Progenitor cell of endocrine pancreas (in vitro differentiated cells): ENCODE measurements around the gene JKAMP. TPM values are rescaled to one million over a fixed set of nuclear protein-coding genes. Genes with fewer than 3 reads are reported as not detected.
"Not testable (repeated sequence)": the region's sequence is repeated elsewhere in the genome, so short reads cannot be mapped to it uniquely, and the experiment has no call there.

Experiments used
- DNase-seq: peaks from one replicate; pipeline ENCODE4 v3.0.0; 2021; ENCODE audit warnings: low spot score; ENCODE audit not compliant: unreplicated experiment
- H3K27ac Mint-ChIP-seq: 2 replicates; pipeline ENCODE4 v1.8.0; 2021; ENCODE audit warnings: mild to moderate bottlenecking, moderate library complexity, mixed read lengths
- H3K27me3 Mint-ChIP-seq: 2 replicates; pipeline ENCODE4 v1.8.0; 2021; ENCODE audit warnings: mixed read lengths
- H3K36me3 Mint-ChIP-seq: 2 replicates; pipeline ENCODE4 v1.8.0; 2022; ENCODE audit warnings: mixed read lengths; ENCODE audit not compliant: insufficient read depth
- H3K4me1 Mint-ChIP-seq: 2 replicates; pipeline ENCODE4 v1.8.0; 2021; ENCODE audit warnings: low read depth, mixed read lengths
- H3K4me3 Mint-ChIP-seq: 2 replicates; pipeline ENCODE4 v1.8.0; 2021; ENCODE audit warnings: low read depth, mild to moderate bottlenecking, moderate library complexity, mixed read lengths
- H3K9me3 Mint-ChIP-seq: 2 replicates; pipeline ENCODE4 v1.8.0; 2021; ENCODE audit warnings: low read depth, mixed read lengths
- CTCF ChIP-seq: fragments of 200-600 bp; sonication (generic); IDR thresholded peaks from one replicate; pipeline ENCODE4 v1.5.0; 2021; ENCODE audit warnings: antibody characterized with exemption, mild to moderate bottlenecking; ENCODE audit not compliant: unreplicated experiment
- long read RNA-seq: library from polyadenylated mRNA; unstranded; transcript quantifications from one replicate; pipeline ENCODE4 v2.0.0, GENCODE V29; 2020
- total RNA-seq: library from RNA; stranded (reverse); gene quantifications from 2 replicates; pipeline ENCODE4 v1.2.1, GENCODE V29; 2021

Gene JKAMP
- total RNA-seq = 55.2 and 56.2 TPM in 2 replicates
- long read RNA-seq, transcript JKAMP-207 (7 exons, 2,137 nt) = minor isoform, 10 of 282 reads
- long read RNA-seq, transcript JKAMP-214 (6 exons, 2,302 nt) = minor isoform, 9 of 282 reads
- long read RNA-seq, transcript JKAMP-201 (7 exons, 1,726 nt) = major isoform, 158 of 282 reads
- long read RNA-seq, transcript JKAMP-203 (7 exons, 1,636 nt) = minor isoform, 58 of 282 reads
- long read RNA-seq, partial matches to known transcripts = 7 of 282 reads
- long read RNA-seq, other reads (novel, unspliced or antisense) = 31 of 282 reads

- DNase-seq = peak; percentile 98
- H3K4me1 Mint-ChIP-seq = peaks cover 28% of the 10 kb centered on the region
- peak; percentile 82 for TF ChIP-seq CTCF
- H3K9me3 Mint-ChIP-seq = no peaks in the 10 kb centered on the region
- H3K27ac Mint-ChIP-seq = peak within 1 kb of the TSS; percentile 96
- H3K36me3 Mint-ChIP-seq = peaks cover 6% of the 10 kb centered on the region
- H3K4me3 Mint-ChIP-seq = peak within 1 kb of the TSS; percentile 85
- no peaks in the 10 kb centered on the region for H3K27me3 Mint-ChIP-seq
These were observed at the start of gene JKAMP, which contains the start of gene L3HYPDH for GRCh38 chr14:59483819-59484638. JKAMP (plus strand) TSS chr14:59484517; CDS start chr14:59484590, 73 bp downstream. L3HYPDH (minus strand) TSS chr14:59484408; CDS start chr14:59484316, 92 bp downstream.

- Mint-ChIP-seq H3K4me3 (no peak overlapping the region), H3K27me3 (no peaks in the 10 kb centered on the region), H3K4me1 (peaks cover 1% of the 10 kb centered on the region), H3K27ac (no peak overlapping the region), H3K9me3 (peaks cover 6% of the 10 kb centered on the region), H3K36me3 (no peaks in the 10 kb centered on the region)
- TF ChIP-seq CTCF = no peak
- DNase-seq = no peak
These were observed 49.2 kb upstream of the JKAMP start for GRCh38 chr14:59435101-59435500.

GRCh38 chr14:59435987-59436386 lies 48.3 kb upstream of the JKAMP start:
- no peak overlapping the region for H3K4me3 Mint-ChIP-seq
- DNase-seq = no peak
- H3K9me3 Mint-ChIP-seq = peaks cover 6% of the 10 kb centered on the region
- H3K27ac Mint-ChIP-seq = no peak overlapping the region
- H3K27me3 Mint-ChIP-seq = no peaks in the 10 kb centered on the region
- no peaks in the 10 kb centered on the region for H3K36me3 Mint-ChIP-seq
- peaks cover 5% of the 10 kb centered on the region for H3K4me1 Mint-ChIP-seq
- no peak for TF ChIP-seq CTCF

- Mint-ChIP-seq H3K36me3 (no peaks in the 10 kb centered on the region), H3K9me3 (peaks cover 6% of the 10 kb centered on the region), H3K4me1 (peaks cover 7% of the 10 kb centered on the region), H3K27ac (no peak overlapping the region), H3K27me3 (no peaks in the 10 kb centered on the region), H3K4me3 (no peak overlapping the region)
- TF ChIP-seq CTCF = no peak
- DNase-seq = no peak
These were observed 46.1 kb upstream of the JKAMP start for GRCh38 chr14:59438195-59438647.

- H3K9me3 Mint-ChIP-seq = peaks cover 6% of the 10 kb centered on the region
- no peak overlapping the region for H3K27ac Mint-ChIP-seq
- no peaks in the 10 kb centered on the region for H3K27me3 Mint-ChIP-seq
- H3K4me3 Mint-ChIP-seq = no peak overlapping the region
- no peak for TF ChIP-seq CTCF
- no peak for DNase-seq
- no peaks in the 10 kb centered on the region for H3K36me3 Mint-ChIP-seq
- H3K4me1 Mint-ChIP-seq = peaks cover 7% of the 10 kb centered on the region
These were observed 44.9 kb upstream of the JKAMP start for GRCh38 chr14:59439256-59439965.

- not testable (repeated sequence) for H3K9me3 Mint-ChIP-seq, H3K36me3 Mint-ChIP-seq, H3K4me3 Mint-ChIP-seq
These were observed 35.6 kb upstream of the JKAMP start for GRCh38 chr14:59448673-59449072.

More at GRCh38 chr14:59448673-59449072, 35.6 kb upstream of the JKAMP start:
- H3K4me1 Mint-ChIP-seq, H3K27ac Mint-ChIP-seq, DNase-seq: not testable (repeated sequence)
- peaks cover 26% of the 10 kb centered on the region for H3K27me3 Mint-ChIP-seq
